Measurements from ENCODE around the gene AFG3L2. TPM values are rescaled to one million over a fixed set of nuclear protein-coding genes. Genes with fewer than 3 reads are reported as not detected.

Gene AFG3L2
- total RNA-seq, 1 donor from 2014 or later, result 55.3 TPM

GRCh38 chr18:12324991-12325725 lies 51.9 kb downstream of the AFG3L2 start:
- H3K27ac Mint-ChIP-seq (ENCODE audit: unreplicated experiment), result no peak overlapping the region
- no peaks in the 10 kb centered on the region for H3K27me3 Mint-ChIP-seq (ENCODE audit: low read depth)
- H3K36me3 Mint-ChIP-seq (ENCODE audit: low read depth), result peaks cover 35% of the 10 kb centered on the region
- no peak for DNase-seq (ENCODE audit: low read depth, low spot score)
- TF ChIP-seq CTCF (conservative IDR thresholded peaks at IDR 0.05), result no peak
- no peak overlapping the region for H3K4me3 Mint-ChIP-seq
- H3K9me3 Mint-ChIP-seq, result no peaks in the 10 kb centered on the region
- H3K4me1 Mint-ChIP-seq, result peaks cover 13% of the 10 kb centered on the region

GRCh38 chr18:12321333-12321732 lies 55.7 kb downstream of the AFG3L2 start:
- no peak overlapping the region for H3K4me3 Mint-ChIP-seq
- H3K36me3 Mint-ChIP-seq (ENCODE audit: low read depth), result peaks cover 28% of the 10 kb centered on the region
- H3K4me1 Mint-ChIP-seq, result peaks cover 23% of the 10 kb centered on the region
- TF ChIP-seq CTCF (conservative IDR thresholded peaks at IDR 0.05), result no peak
- no peak for DNase-seq (ENCODE audit: low read depth, low spot score)
- no peaks in the 10 kb centered on the region for H3K9me3 Mint-ChIP-seq
- no peaks in the 10 kb centered on the region for H3K27me3 Mint-ChIP-seq (ENCODE audit: low read depth)
- no peak overlapping the region for H3K27ac Mint-ChIP-seq (ENCODE audit: unreplicated experiment)

- Mint-ChIP-seq H3K4me3 (no peak overlapping the region), H3K4me1 (peaks cover 21% of the 10 kb centered on the region), H3K36me3 (ENCODE audit: low read depth) (peaks cover 14% of the 10 kb centered on the region), H3K27ac (ENCODE audit: unreplicated experiment) (no peak overlapping the region), H3K27me3 (ENCODE audit: low read depth) (no peaks in the 10 kb centered on the region), H3K9me3 (no peaks in the 10 kb centered on the region)
- no peak for TF ChIP-seq CTCF (conservative IDR thresholded peaks at IDR 0.05)
- no peak for DNase-seq (ENCODE audit: low read depth, low spot score)
Observed at GRCh38 chr18:12318857-12319256, 58.2 kb downstream of the AFG3L2 start.

- Mint-ChIP-seq H3K9me3 (no peaks in the 10 kb centered on the region), H3K27me3 (ENCODE audit: low read depth) (no peaks in the 10 kb centered on the region), H3K36me3 (ENCODE audit: low read depth) (peaks cover 19% of the 10 kb centered on the region), H3K4me3 (no peak overlapping the region), H3K4me1 (peaks cover 25% of the 10 kb centered on the region), H3K27ac (ENCODE audit: unreplicated experiment) (peak overlapping the region; percentile 5)
- no peak for TF ChIP-seq CTCF (conservative IDR thresholded peaks at IDR 0.05)
- DNase-seq (ENCODE audit: low read depth, low spot score), result no peak
Observed at GRCh38 chr18:12318334-12318697, 58.7 kb downstream of the AFG3L2 start.

GRCh38 chr18:12317664-12318333 lies 59.2 kb downstream of the AFG3L2 start:
- Mint-ChIP-seq H3K36me3 (ENCODE audit: low read depth) (peaks cover 23% of the 10 kb centered on the region), H3K9me3 (no peaks in the 10 kb centered on the region), H3K4me1 (peaks cover 25% of the 10 kb centered on the region), H3K27me3 (ENCODE audit: low read depth) (no peaks in the 10 kb centered on the region), H3K27ac (ENCODE audit: unreplicated experiment) (peak overlapping the region; percentile 5), H3K4me3 (no peak overlapping the region)
- TF ChIP-seq CTCF (conservative IDR thresholded peaks at IDR 0.05), result no peak
- no peak for DNase-seq (ENCODE audit: low read depth, low spot score)
